Measurements from ENCODE around the gene CTAGE8. TPM values are rescaled to one million over a fixed set of nuclear protein-coding genes. Genes with fewer than 3 reads are reported as not detected.
"Not testable (repeated sequence)": the region's sequence is repeated elsewhere in the genome, so short reads cannot be mapped to it uniquely, and the experiment has no call there.

Gene CTAGE8
- under 1 TPM in 1 of 2 experiments, not detected in 1; 0.78 TPM for total RNA-seq

DNA sequence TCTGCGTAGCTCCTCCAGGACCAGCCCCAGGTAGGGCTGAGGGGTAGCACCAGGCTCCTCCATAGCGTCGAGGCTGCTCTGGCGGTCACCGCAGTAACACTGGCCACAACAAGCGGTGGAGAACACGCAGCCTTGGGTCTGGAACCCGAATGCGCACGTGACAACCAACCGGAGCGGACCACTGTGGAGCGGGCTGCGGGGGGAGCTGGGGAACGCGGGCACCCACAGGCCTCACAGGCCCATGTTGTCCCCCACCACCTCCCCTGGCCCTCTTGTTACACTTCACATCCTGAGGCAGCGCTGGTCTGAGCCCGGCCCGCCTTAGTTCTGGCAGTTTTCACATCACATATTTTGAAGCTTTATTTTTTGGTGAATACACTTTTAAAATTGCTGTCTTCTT is at the start of gene CTAGE8:
Gene CTAGE8, minus strand, starts transcription at position 101 of the 400 bp plus-strand sequence. Its CDS starts 38 bp downstream, at position 63.
- CTCF ChIA-PET, POLR2A ChIA-PET: not testable (repeated sequence)

DNA sequence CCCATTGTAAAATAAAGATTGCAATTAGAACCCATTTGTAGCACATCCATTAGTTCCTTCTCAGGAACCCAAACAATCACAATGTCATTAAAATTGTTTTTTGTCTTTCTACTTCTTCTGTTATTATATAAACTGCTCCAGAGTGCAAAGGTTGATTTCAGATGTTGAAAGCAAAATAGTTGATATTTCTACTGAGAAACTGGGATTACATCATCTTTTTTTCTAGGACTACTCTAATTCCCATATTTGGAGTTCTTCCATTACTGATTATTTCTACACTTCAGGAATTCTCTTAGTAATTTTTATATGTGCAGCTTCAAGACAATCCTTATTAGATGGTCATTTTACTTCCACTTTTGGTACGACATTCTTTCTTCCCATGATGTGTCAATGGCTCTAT is 48.4 kb upstream of the CTAGE8 start:
- POLR2A ChIA-PET, CTCF ChIA-PET: not testable (repeated sequence)

DNA sequence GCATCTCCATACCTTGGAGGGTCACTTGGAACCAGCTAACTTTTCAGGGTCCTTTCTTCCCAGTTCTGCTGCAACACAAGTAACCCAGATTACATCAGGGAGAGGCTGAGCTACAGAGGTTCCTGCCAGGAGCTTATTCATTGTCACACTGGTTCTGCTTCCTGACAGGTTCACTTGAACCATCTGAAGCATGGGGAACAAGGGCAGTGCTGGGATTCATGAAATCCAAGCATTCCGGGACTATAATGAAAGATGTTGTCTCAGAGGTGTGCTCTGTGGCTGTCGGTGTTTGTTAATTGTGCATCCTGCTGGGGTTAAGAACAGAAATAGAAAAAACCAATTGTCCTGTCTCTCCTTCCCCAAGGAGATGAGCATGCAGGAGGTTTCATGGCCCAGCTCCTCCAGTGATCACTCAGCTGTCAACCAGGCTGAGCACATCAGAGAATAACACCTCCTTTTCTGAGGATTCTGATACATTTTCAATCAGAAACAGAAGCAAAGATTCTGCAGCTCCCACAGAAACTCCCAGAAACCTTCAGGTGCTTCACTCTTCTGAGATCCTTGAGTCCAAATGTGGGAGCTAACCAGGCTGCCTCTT is 42.9 kb upstream of the CTAGE8 start, which contains the start of gene OR2A1:
Gene OR2A1, plus strand, starts transcription at position 548 of the 598 bp plus-strand sequence. CDS start 5,706 bp downstream, outside the sequence.
- POLR2A ChIA-PET, CTCF ChIA-PET: not testable (repeated sequence)

GRCh38 chr7:144311218-144311617 is 42.1 kb upstream of the CTAGE8 start:
- POLR2A ChIA-PET, CTCF ChIA-PET: not testable (repeated sequence)

- CTCF ChIA-PET, POLR2A ChIA-PET: not testable (repeated sequence)
Measured at GRCh38 chr7:144309702-144310101, 40.6 kb upstream of the CTAGE8 start.

GRCh38 chr7:144305156-144305555 is 36.1 kb upstream of the CTAGE8 start:
- CTCF ChIA-PET, POLR2A ChIA-PET: not testable (repeated sequence)

- CTCF ChIA-PET, POLR2A ChIA-PET: not testable (repeated sequence)
Measured at GRCh38 chr7:144303607-144304006, 34.5 kb upstream of the CTAGE8 start.

DNA sequence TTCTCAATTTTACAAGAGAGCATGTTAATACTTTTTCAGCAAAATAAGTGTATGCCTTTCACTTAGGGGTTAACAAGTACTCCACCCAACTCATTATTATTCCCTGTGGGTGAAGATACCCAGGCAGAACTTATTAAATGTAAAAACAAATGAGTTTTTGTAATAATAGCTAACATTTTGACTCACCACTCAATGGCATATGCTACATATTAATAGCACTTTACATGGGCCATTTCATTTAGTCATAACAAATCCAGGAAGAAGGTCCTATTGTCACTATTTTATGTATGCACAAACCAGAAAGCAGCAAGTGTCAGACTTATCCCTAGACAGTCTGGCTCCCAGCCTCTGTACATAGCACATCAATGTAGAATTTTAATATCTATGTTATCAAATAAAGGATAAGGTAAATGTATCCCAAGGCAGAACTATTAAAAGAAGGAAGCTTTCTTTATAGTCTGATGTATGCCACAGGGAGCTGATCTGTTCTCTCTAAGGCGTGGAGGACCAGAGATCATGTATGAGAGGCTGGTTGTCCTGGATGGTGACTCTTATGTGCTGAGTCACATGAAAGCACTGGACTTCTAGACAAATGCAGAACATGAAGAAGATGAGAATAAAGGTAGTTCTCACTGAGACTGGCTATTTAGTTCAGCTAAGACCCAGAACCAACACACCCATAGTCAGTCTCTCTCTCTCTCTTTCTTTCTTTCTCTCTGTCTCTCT is 33.7 kb upstream of the CTAGE8 start:
- POLR2A ChIA-PET, CTCF ChIA-PET: not testable (repeated sequence)

DNA sequence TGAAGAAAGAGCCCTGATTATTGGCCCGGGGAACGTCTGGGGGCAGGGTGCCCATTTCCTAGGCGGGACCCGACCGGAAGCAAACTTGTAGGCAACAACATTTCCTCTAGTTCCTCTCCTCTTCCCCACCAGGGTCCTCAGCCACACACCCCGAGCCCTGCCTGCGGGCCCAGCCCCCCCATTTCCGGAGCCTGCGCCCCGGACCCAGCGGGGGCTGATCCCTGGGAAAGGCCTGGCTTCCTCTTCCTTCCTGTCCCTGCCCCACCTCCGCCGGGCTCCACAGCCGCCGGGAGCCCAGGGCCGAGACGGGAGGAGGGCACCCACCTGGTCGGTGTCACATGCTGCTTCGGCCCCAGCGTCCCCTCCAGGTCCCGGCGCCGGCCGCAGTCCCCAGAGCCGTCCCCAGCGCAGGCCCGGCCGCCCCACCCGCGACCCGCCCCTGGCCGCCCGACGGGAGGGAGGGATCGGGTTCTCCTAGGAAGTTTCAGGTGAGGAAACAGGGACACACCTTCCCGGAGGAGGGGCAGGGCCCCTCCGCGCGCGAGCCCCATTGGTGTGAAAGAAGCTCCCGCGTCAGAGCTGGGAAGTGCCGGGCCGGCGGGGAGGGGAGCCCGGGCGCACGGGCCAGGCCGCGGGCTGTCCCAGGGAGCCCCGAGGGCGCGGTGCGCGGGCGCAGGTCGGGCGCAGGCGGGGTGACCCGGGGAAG is 24.9 kb upstream of the CTAGE8 start:
- CTCF ChIA-PET, POLR2A ChIA-PET: not testable (repeated sequence)

- POLR2A ChIA-PET, CTCF ChIA-PET: not testable (repeated sequence)
Measured at GRCh38 chr7:144292384-144293161, 23.5 kb upstream of the CTAGE8 start.

- CTCF ChIA-PET, POLR2A ChIA-PET: not testable (repeated sequence)
Measured at GRCh38 chr7:144291607-144292006, 22.5 kb upstream of the CTAGE8 start.

DNA sequence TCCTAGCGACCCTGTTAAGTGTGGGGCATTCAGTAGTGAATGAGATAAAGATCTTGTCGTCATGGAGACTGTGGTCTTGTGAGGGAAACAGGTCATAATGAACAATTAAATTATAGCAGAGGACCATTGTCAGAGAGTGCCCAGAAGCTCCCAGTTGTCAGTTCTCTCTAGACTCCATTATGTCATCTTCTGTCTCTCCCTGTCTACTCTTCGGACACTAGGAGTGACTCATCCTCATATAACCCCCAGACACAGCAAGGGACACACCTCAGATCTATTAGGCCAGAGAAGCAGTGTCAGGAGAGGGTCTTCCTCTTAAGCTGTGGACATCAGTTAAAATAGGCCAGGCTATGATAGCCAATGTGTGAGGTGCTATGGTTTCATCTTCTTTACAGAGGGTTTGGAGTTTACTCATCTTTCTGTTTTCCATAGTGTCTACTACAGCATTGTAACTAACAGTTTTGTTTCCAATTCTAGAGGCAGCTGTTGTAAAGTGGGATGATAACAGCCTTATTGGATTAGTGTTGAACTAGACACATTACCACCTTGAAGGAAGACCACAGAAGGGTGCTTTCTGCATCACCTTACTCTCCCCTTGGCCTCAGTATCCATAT is 18.2 kb upstream of the CTAGE8 start:
- CTCF ChIA-PET, POLR2A ChIA-PET: not testable (repeated sequence)

DNA sequence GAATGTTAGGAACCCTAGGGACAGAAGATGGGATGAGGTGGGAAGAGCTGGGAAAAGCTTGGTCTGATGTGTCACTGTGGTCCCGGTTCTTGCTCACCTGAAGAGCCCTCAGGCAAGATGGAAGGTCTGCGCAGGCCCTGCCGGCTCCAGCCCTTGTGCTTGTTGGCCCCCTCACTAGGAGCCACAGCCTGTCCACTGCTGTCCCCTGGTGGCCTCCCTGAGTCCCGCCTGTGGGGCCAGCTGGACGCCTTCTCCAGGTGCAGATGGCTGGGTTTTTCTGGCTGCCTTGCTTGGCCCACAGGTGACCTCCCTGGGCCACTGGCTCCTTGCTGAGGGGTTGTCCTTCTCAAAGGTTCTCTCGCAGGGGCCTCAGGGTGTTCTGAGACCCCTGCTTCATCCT is 14.6 kb upstream of the CTAGE8 start:
- POLR2A ChIA-PET, CTCF ChIA-PET: not testable (repeated sequence)

- POLR2A ChIA-PET, CTCF ChIA-PET: not testable (repeated sequence)
Measured at GRCh38 chr7:144282490-144282889, 13.4 kb upstream of the CTAGE8 start.

- CTCF ChIA-PET, POLR2A ChIA-PET: not testable (repeated sequence)
Measured at GRCh38 chr7:144281981-144282380, 12.9 kb upstream of the CTAGE8 start.

GRCh38 chr7:144280010-144280409 is 10.9 kb upstream of the CTAGE8 start:
- POLR2A ChIA-PET, CTCF ChIA-PET: not testable (repeated sequence)

GRCh38 chr7:144275281-144275680 is 6.2 kb upstream of the CTAGE8 start:
- CTCF ChIA-PET, POLR2A ChIA-PET: not testable (repeated sequence)

GRCh38 chr7:144264692-144265091 is 4.4 kb downstream of the CTAGE8 start, which contains the start of gene OR2A7:
Gene OR2A7, minus strand, starts transcription at chr7:144264792. Its CDS starts 5,164 bp downstream, at chr7:144259628.
- POLR2A ChIA-PET, CTCF ChIA-PET: not testable (repeated sequence)

- CTCF ChIA-PET, result not testable (repeated sequence)
Measured at GRCh38 chr7:144262128-144262527, 7.0 kb downstream of the CTAGE8 start.

GRCh38 chr7:144259067-144259466 is 10.0 kb downstream of the CTAGE8 start:
- CTCF ChIA-PET, POLR2A ChIA-PET: not testable (repeated sequence)

More at GRCh38 chr7:144262128-144262527, 7.0 kb downstream of the CTAGE8 start:
- POLR2A ChIA-PET, result not testable (repeated sequence)
